Measurements from ENCODE around the gene GPC5.

DNA sequence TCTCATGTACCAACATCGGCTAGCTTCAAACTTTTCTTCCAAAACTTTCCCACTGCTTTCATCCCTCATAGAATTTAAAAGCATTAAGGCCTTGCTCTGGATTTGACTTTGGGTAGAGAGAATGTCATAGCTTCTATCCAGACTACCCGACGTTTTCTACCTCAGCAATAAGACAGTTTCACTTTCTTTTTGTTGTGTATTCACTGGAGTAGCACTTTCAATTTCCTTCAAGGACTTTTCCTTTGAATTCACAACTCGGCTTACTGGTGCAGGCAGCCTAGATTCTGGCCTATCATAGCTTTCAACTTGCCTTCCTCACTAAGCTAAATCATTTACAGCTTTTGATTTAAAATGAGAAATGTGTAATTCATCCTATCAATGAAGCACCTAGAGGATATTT is 1407.8 kb downstream of the GPC5 start:
- TF ChIP-seq, protein P1, sequence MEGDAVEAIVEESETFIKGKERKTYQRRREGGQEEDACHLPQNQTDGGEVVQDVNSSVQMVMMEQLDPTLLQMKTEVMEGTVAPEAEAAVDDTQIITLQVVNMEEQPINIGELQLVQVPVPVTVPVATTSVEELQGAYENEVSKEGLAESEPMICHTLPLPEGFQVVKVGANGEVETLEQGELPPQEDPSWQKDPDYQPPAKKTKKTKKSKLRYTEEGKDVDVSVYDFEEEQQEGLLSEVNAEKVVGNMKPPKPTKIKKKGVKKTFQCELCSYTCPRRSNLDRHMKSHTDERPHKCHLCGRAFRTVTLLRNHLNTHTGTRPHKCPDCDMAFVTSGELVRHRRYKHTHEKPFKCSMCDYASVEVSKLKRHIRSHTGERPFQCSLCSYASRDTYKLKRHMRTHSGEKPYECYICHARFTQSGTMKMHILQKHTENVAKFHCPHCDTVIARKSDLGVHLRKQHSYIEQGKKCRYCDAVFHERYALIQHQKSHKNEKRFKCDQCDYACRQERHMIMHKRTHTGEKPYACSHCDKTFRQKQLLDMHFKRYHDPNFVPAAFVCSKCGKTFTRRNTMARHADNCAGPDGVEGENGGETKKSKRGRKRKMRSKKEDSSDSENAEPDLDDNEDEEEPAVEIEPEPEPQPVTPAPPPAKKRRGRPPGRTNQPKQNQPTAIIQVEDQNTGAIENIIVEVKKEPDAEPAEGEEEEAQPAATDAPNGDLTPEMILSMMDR (conservative IDR thresholded peaks at IDR 0.05; ENCODE audit: low read length): no peak
- no peak for TF ChIP-seq EZH2phosphoT487 (IDR thresholded peaks at IDR 0.05; ENCODE audit: borderline replicate concordance, low read depth, low read length)

Data from OCI-LY7 (cell line).